ENCODE results near the gene AKNA. TPM values are rescaled to one million over a fixed set of nuclear protein-coding genes. Genes with fewer than 3 reads are reported as not detected.

Gene AKNA
- total RNA-seq, 2 donors from 2014 or later, result 12.2 to 15.4 TPM

DNA sequence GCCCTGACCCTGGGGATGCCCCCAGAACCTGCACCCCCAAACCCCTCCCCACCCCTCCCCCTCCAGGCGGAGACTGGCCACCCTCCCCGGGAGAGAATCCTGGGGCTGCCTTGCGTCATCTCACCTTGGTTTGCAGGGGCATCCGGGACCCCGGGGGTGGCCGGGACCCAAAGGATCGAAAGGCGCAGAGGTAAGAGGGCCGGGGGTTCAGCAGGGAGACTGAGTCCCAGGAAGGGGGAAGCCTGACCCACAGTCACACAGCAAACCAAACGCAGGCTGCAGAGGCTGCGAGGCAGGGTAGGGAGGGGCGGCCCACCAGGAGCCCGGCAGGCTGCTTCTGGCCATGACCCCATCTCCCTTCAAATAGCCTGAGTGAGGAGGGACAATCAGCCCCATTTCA lies 98.7 kb downstream of the AKNA start:
- Mint-ChIP-seq H3K4me1 (no peaks in the 10 kb centered on the region), H3K36me3 (ENCODE audit: low read depth) (peaks cover 26% of the 10 kb centered on the region), H3K9me3 (peaks cover 3% of the 10 kb centered on the region), H3K4me3 (no peak overlapping the region), H3K27ac (no peak overlapping the region), H3K27me3 (ENCODE audit: insufficient read depth) (no peaks in the 10 kb centered on the region)
- H3K4me1 ChIP-seq (ENCODE audit: control insufficient read depth, insufficient read depth, low read length), result no peaks in the 10 kb centered on the region
- no peaks in the 10 kb centered on the region for H3K27me3 ChIP-seq (ENCODE audit: control insufficient read depth, insufficient read depth, low read length, poor library complexity, severe bottlenecking)
- no peak overlapping the region for H3K9ac ChIP-seq (ENCODE audit: extremely low read depth, low read length, poor library complexity, severe bottlenecking)
- H3K27ac ChIP-seq (ENCODE audit: low read depth, low read length), result no peak overlapping the region
- peaks cover 11% of the 10 kb centered on the region for H3K9me3 ChIP-seq (ENCODE audit: control insufficient read depth, low read length)
- H3K36me3 ChIP-seq (ENCODE audit: control insufficient read depth, insufficient read depth, low read length), result peaks cover 38% of the 10 kb centered on the region
- H3K4me3 ChIP-seq (ENCODE audit: low read length), result no peak overlapping the region
- TF ChIP-seq, protein P1, sequence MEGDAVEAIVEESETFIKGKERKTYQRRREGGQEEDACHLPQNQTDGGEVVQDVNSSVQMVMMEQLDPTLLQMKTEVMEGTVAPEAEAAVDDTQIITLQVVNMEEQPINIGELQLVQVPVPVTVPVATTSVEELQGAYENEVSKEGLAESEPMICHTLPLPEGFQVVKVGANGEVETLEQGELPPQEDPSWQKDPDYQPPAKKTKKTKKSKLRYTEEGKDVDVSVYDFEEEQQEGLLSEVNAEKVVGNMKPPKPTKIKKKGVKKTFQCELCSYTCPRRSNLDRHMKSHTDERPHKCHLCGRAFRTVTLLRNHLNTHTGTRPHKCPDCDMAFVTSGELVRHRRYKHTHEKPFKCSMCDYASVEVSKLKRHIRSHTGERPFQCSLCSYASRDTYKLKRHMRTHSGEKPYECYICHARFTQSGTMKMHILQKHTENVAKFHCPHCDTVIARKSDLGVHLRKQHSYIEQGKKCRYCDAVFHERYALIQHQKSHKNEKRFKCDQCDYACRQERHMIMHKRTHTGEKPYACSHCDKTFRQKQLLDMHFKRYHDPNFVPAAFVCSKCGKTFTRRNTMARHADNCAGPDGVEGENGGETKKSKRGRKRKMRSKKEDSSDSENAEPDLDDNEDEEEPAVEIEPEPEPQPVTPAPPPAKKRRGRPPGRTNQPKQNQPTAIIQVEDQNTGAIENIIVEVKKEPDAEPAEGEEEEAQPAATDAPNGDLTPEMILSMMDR (conservative IDR thresholded peaks at IDR 0.05), result no peak
- peak; percentile 37 for DNase-seq
- 94% methylated on average over 13 of the region's 13 CpGs; no CpG with 5 or more reads in 1 of the 2 experiments for WGBS, 2 experiments (ENCODE audit: insufficient coverage in 1 of 2, insufficient read length in 1 of 2)

DNA sequence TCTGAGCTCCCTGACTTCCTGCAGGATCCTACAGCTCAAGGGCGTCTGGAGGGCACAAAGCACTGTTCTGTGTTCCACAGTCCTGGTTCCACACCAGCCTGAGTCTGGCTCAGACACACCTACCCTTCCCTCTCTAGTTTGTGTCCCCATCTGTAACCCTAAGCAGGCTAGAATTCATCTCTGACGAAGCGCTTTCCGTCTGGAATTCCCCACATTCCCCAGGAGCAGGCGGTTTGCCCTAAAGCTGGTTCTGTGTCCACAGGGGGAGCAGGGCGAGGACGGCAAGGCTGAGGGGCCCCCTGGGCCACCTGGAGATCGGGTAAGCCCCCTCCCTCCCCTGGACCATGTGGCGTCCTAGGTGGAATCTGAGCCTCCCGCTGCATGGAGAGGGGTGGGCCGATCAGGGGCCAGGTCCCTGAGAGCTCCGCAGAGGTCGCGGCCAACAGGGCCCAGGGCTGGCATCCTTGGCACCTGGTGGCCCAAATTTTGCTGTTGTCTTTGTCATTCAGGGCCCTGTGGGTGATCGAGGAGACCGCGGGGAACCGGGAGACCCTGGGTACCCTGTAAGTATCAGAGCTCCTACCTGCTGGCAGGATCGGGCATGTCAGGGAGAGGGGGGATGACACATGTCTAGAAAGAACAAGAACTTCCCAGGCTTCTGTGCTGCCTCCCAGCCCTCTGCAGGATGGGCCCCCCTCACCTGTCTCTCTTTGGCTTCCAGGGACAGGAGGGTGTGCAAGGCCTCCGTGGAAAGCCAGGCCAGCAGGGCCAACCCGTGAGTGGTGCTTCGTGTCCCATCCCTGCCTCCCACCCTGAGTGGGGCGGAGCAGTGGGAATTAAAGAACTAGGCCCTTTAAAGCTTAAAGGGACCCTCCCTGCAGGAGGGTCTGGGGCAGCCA lies 99.3 kb downstream of the AKNA start:
- peak; percentile 75 for DNase-seq
- H3K27me3 ChIP-seq (ENCODE audit: control insufficient read depth, insufficient read depth, low read length, poor library complexity, severe bottlenecking), result no peaks in the 10 kb centered on the region
- no peaks in the 10 kb centered on the region for H3K27me3 Mint-ChIP-seq (ENCODE audit: insufficient read depth)

DNA sequence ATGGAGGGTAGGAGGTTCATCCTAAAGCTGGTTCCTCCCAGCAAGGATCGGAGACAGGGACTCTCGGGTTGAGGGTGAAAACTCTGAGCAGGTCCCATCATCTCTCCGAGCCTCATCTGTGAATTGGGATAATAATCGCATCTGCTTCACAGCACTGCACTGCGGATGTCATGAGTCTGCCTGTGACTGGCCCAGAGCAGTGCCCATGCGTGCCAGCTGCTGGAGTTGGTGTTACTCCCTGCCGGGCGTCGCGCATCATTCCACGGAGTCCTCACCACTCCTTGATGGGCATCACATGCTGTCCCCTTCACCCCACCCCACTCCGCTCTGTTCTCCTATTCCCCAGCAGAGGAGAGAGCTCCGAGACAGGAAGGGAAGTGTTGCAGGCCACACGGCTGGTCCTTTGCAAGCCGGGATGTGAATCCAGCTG lies 100.0 kb downstream of the AKNA start:
- Mint-ChIP-seq H3K27me3 (ENCODE audit: insufficient read depth) (no peaks in the 10 kb centered on the region), H3K4me3 (no peak overlapping the region), H3K36me3 (ENCODE audit: low read depth) (peaks cover 18% of the 10 kb centered on the region), H3K27ac (no peak overlapping the region), H3K4me1 (no peaks in the 10 kb centered on the region), H3K9me3 (no peaks in the 10 kb centered on the region)
- DNase-seq, result no peak
- 92 to 97% methylated on average over 8 to 15 of the region's 15 CpGs for WGBS, 2 experiments (ENCODE audit: insufficient coverage in 1 of 2, insufficient read length in 1 of 2)
- no peaks in the 10 kb centered on the region for H3K9me3 ChIP-seq (ENCODE audit: control insufficient read depth, low read length)
- no peak overlapping the region for H3K4me3 ChIP-seq (ENCODE audit: low read length)
- peaks cover 37% of the 10 kb centered on the region for H3K36me3 ChIP-seq (ENCODE audit: control insufficient read depth, insufficient read depth, low read length)
- H3K4me1 ChIP-seq (ENCODE audit: control insufficient read depth, insufficient read depth, low read length), result no peaks in the 10 kb centered on the region
- no peaks in the 10 kb centered on the region for H3K27me3 ChIP-seq (ENCODE audit: control insufficient read depth, insufficient read depth, low read length, poor library complexity, severe bottlenecking)
- TF ChIP-seq, protein P1 (conservative IDR thresholded peaks at IDR 0.05), result no peak
- peak overlapping the region; percentile 29 for H3K27ac ChIP-seq (ENCODE audit: low read depth, low read length)
- H3K9ac ChIP-seq (ENCODE audit: extremely low read depth, low read length, poor library complexity, severe bottlenecking), result no peak overlapping the region

More for the DNA sequence above, 99.3 kb downstream of the AKNA start:
- Histone ChIP-seq H3K4me1 (ENCODE audit: control insufficient read depth, insufficient read depth, low read length) (no peaks in the 10 kb centered on the region), H3K9ac (ENCODE audit: extremely low read depth, low read length, poor library complexity, severe bottlenecking) (no peak overlapping the region), H3K9me3 (ENCODE audit: control insufficient read depth, low read length) (peaks cover 6% of the 10 kb centered on the region), H3K36me3 (ENCODE audit: control insufficient read depth, insufficient read depth, low read length) (peaks cover 39% of the 10 kb centered on the region), H3K4me3 (ENCODE audit: low read length) (no peak overlapping the region), H3K27ac (ENCODE audit: low read depth, low read length) (peak overlapping the region; percentile 29)
- Mint-ChIP-seq H3K27ac (no peak overlapping the region), H3K4me1 (no peaks in the 10 kb centered on the region), H3K4me3 (no peak overlapping the region), H3K36me3 (ENCODE audit: low read depth) (peaks cover 24% of the 10 kb centered on the region), H3K9me3 (peaks cover 3% of the 10 kb centered on the region)
- TF ChIP-seq, protein P1 (conservative IDR thresholded peaks at IDR 0.05), result no peak
- WGBS, 2 experiments (ENCODE audit: insufficient coverage in 1 of 2, insufficient read length in 1 of 2), result 86 to 89% methylated on average over 7 to 23 of the region's 23 CpGs
